Small intestine (tissue), 7 donors: ENCODE data around the gene KIRREL3. TPM values are rescaled to one million over a fixed set of nuclear protein-coding genes. Genes with fewer than 3 reads are reported as not detected.

ENCODE experiments used
- DNase-seq, 2 donors: peaks; one replicate each; pipeline versions ENCODE4 v3.0.0 to v3.0.0-alpha.2; 2013
- FAIRE-seq: peaks from 2 replicates; lab custom pipeline; 2012; peaks lifted over from hg19 to GRCh38; lab: Jason Lieb, UNC
- H3K27ac ChIP-seq, 3 donors: one replicate each; pipeline ENCODE4 v1.5.1; 2013; ENCODE audit warnings: low read length in 2 of 3, mild to moderate bottlenecking in 2 of 3, control low read depth in 1 of 3, inconsistent platforms in 1 of 3, low read depth in 1 of 3, moderate library complexity in 1 of 3
- H3K27me3 ChIP-seq, 3 donors: one replicate each; pipeline ENCODE4 v1.6.1; 2013; ENCODE audit warnings: low read length in 3 of 3, inconsistent platforms in 1 of 3; ENCODE audit not compliant: control insufficient read depth in 3 of 3, insufficient read depth in 3 of 3
- H3K36me3 ChIP-seq, 3 donors: one replicate each; pipeline ENCODE4 v1.6.1; 2013; ENCODE audit warnings: low read length in 3 of 3, inconsistent platforms in 1 of 3, low read depth in 1 of 3, mild to moderate bottlenecking in 1 of 3, moderate library complexity in 1 of 3; ENCODE audit not compliant: control insufficient read depth in 3 of 3, insufficient read depth in 2 of 3
- H3K4me1 ChIP-seq, 3 donors: one replicate each; pipeline ENCODE4 v1.6.1; 2013; ENCODE audit warnings: low read length in 2 of 3, inconsistent platforms in 1 of 3, low read depth in 1 of 3, mild to moderate bottlenecking in 1 of 3, moderate library complexity in 1 of 3; ENCODE audit not compliant: control insufficient read depth in 3 of 3, insufficient read depth in 2 of 3
- H3K4me3 ChIP-seq, 3 donors: one replicate each; pipeline ENCODE4 v1.5.1; 2013; ENCODE audit warnings: low read length in 3 of 3, control low read depth in 1 of 3, inconsistent platforms in 1 of 3, low read depth in 1 of 3, mild to moderate bottlenecking in 1 of 3, moderate library complexity in 1 of 3
- H3K9me3 ChIP-seq, 2 donors: one replicate each; pipeline ENCODE4 v1.6.1; 2013; ENCODE audit warnings: low read depth in 1 of 2, low read length in 1 of 2; ENCODE audit not compliant: control insufficient read depth in 2 of 2, insufficient read depth in 1 of 2
- WGBS, 3 donors: extraction: QIAGEN DNeasy Blood & Tissue Kit; methylation state at CpG; one replicate each; pipeline ENCODE4 v1.1.7; 2013; 5-methylcytosine and 5-hydroxymethylcytosine counted together
- polyA plus RNA-seq, 4 donors: library from polyadenylated mRNA; stranded (reverse) in 3 of 4; unstranded in 1 of 4; fragments of 200-250 nt in 3 of 4; fragments of 120-200 nt in 1 of 4; gene quantifications; one replicate each; pipeline versions ENCODE4 v1.2.1 to v1.2.3, GENCODE V29; 2013
- donor health status: healthy with polysubstance abuse.
- donor health status: control.
- donor health status: control.
- donor health status: Bipolar disorder and iron deficiency.
- donor health status: healthy.

KIRREL3 gene
- polyA plus RNA-seq, 4 donors: 0.18 to 0.61 TPM; not detected in 2

- WGBS, 3 donors: 74 to 84% (median 83%) methylated on average over 8 of the region's 8 CpGs
- Histone ChIP-seq H3K27me3 (no peaks in the 10 kb centered on the region), H3K27ac (no peak overlapping the region), H3K9me3 (no peaks in the 10 kb centered on the region), H3K4me1 (no peaks in the 10 kb centered on the region), H3K4me3 (no peak overlapping the region), H3K36me3 (no peaks in the 10 kb centered on the region)
- DNase-seq (no peak), FAIRE-seq (no peak)
Observed at GRCh38 chr11:126512251-126512650, 488.3 kb downstream of the KIRREL3 start.

GRCh38 chr11:126511475-126512115, 489.0 kb downstream of the KIRREL3 start:
- 64 to 74% (median 72%) methylated on average over 14 of the region's 14 CpGs for WGBS, 3 donors
- Histone ChIP-seq H3K27me3 (no peaks in the 10 kb centered on the region), H3K9me3 (peaks cover 0 to 4% of the 10 kb centered on the region in 2 donors), H3K36me3 (no peaks in the 10 kb centered on the region), H3K27ac (no peak overlapping the region), H3K4me3 (no peak overlapping the region), H3K4me1 (no peaks in the 10 kb centered on the region)
- DNase-seq (no peak), FAIRE-seq (no peak)

- Histone ChIP-seq H3K4me1 (no peaks in the 10 kb centered on the region), H3K4me3 (no peak overlapping the region), H3K27me3 (no peaks in the 10 kb centered on the region), H3K9me3 (peaks cover 0 to 4% of the 10 kb centered on the region in 2 donors), H3K27ac (no peak overlapping the region), H3K36me3 (no peaks in the 10 kb centered on the region)
- DNase-seq (no peak), FAIRE-seq (no peak)
- 71 to 78% (median 75%) methylated on average over 5 of the region's 5 CpGs for WGBS, 3 donors
Observed at GRCh38 chr11:126510621-126511370, 489.8 kb downstream of the KIRREL3 start.

- H3K4me3 ChIP-seq: no peak overlapping the region
- no peaks in the 10 kb centered on the region for H3K36me3 ChIP-seq
- FAIRE-seq (no peak), DNase-seq (no peak)
- H3K27me3 ChIP-seq: peaks cover 0 to 3% (median 2%) of the 10 kb centered on the region in 3 donors
- 64 to 69% (median 66%) methylated on average over 8 of the region's 8 CpGs for WGBS, 3 donors
- H3K9me3 ChIP-seq: peaks cover 0 to 4% of the 10 kb centered on the region in 2 donors
- no peak overlapping the region for H3K27ac ChIP-seq
- no peaks in the 10 kb centered on the region for H3K4me1 ChIP-seq
Observed at GRCh38 chr11:126507646-126508045, 492.9 kb downstream of the KIRREL3 start.

- H3K27me3 ChIP-seq: peaks cover 0 to 11% (median 5%) of the 10 kb centered on the region in 3 donors
- H3K36me3 ChIP-seq: no peaks in the 10 kb centered on the region
- H3K9me3 ChIP-seq: peaks cover 0 to 4% of the 10 kb centered on the region in 2 donors
- no peaks in the 10 kb centered on the region for H3K4me1 ChIP-seq
- FAIRE-seq (no peak), DNase-seq (no peak)
- no peak overlapping the region for H3K27ac ChIP-seq
- no peak overlapping the region for H3K4me3 ChIP-seq
- WGBS, 3 donors: 78 to 86% (median 78%) methylated on average over 4 of the region's 4 CpGs
Observed at GRCh38 chr11:126506789-126507188, 493.8 kb downstream of the KIRREL3 start.

- Histone ChIP-seq H3K9me3 (peaks cover 0 to 4% of the 10 kb centered on the region in 2 donors), H3K4me3 (no peak overlapping the region), H3K27me3 (peaks cover 0 to 37% (median 13%) of the 10 kb centered on the region in 3 donors), H3K36me3 (no peaks in the 10 kb centered on the region), H3K4me1 (no peaks in the 10 kb centered on the region), H3K27ac (no peak overlapping the region)
- 16 to 37% (median 29%) methylated on average over 5 of the region's 5 CpGs for WGBS, 3 donors
- DNase-seq (no peak), FAIRE-seq (no peak)
Observed at GRCh38 chr11:126502982-126503381, 497.6 kb downstream of the KIRREL3 start.

GRCh38 chr11:126502159-126502558, 498.4 kb downstream of the KIRREL3 start:
- Histone ChIP-seq H3K4me1 (no peaks in the 10 kb centered on the region), H3K36me3 (no peaks in the 10 kb centered on the region), H3K27ac (no peak overlapping the region), H3K4me3 (no peak overlapping the region), H3K9me3 (peaks cover 0 to 4% of the 10 kb centered on the region in 2 donors), H3K27me3 (peaks cover 0 to 42% (median 13%) of the 10 kb centered on the region in 3 donors)
- FAIRE-seq (no peak), DNase-seq (no peak)
- 34 to 54% (median 49%) methylated on average over 2 of the region's 2 CpGs for WGBS, 3 donors

- H3K27ac ChIP-seq: no peak overlapping the region
- H3K36me3 ChIP-seq: no peaks in the 10 kb centered on the region
- 75 to 87% (median 78%) methylated on average over 6 of the region's 6 CpGs for WGBS, 3 donors
- H3K4me3 ChIP-seq: no peak overlapping the region
- H3K4me1 ChIP-seq: no peaks in the 10 kb centered on the region
- H3K9me3 ChIP-seq: peaks cover 0 to under 1% of the 10 kb centered on the region in 2 donors
- peaks cover 0 to 42% (median 13%) of the 10 kb centered on the region in 3 donors for H3K27me3 ChIP-seq
- FAIRE-seq: no peak
- DNase-seq: no peak
Observed at GRCh38 chr11:126501641-126502040, 498.9 kb downstream of the KIRREL3 start.
